ENCODE measurements around the gene FAM13B.

DNA sequence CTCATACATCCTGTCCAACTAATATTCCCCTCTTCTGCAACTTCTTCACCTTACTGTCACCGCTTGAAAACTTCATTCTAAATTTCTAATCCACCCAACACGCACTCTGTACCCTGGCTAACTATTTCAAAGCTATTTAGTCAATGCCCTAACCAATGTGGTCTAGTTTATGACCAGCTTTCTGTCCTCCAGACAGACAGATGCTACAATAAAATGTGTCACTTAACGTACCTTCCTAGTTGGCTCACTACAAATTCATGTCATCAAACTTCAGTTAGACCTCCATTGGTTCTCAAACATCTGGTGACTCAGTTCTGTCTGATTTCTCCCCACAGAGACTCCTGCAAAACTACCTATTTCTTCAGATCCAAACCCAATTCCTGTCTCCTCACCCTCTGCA lies 57.7 kb downstream of the FAM13B start:
- TF ChIP-seq, protein P1, sequence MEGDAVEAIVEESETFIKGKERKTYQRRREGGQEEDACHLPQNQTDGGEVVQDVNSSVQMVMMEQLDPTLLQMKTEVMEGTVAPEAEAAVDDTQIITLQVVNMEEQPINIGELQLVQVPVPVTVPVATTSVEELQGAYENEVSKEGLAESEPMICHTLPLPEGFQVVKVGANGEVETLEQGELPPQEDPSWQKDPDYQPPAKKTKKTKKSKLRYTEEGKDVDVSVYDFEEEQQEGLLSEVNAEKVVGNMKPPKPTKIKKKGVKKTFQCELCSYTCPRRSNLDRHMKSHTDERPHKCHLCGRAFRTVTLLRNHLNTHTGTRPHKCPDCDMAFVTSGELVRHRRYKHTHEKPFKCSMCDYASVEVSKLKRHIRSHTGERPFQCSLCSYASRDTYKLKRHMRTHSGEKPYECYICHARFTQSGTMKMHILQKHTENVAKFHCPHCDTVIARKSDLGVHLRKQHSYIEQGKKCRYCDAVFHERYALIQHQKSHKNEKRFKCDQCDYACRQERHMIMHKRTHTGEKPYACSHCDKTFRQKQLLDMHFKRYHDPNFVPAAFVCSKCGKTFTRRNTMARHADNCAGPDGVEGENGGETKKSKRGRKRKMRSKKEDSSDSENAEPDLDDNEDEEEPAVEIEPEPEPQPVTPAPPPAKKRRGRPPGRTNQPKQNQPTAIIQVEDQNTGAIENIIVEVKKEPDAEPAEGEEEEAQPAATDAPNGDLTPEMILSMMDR (IDR thresholded peaks at IDR 0.05), result no peak
- no peak for TF ChIP-seq POLR2A (IDR thresholded peaks at IDR 0.05)
- TF ChIP-seq POLR2AphosphoS5 (IDR thresholded peaks at IDR 0.05), result no peak
- TF ChIP-seq EP300 (IDR thresholded peaks at IDR 0.05), result no peak
